Measurements from ENCODE around the gene CBLN4. TPM values are rescaled to one million over a fixed set of nuclear protein-coding genes. Genes with fewer than 3 reads are reported as not detected.

The CBLN4 gene
- total and polyA plus RNA-seq, 2 donors (not counting 1 experiment from before 2014, with no cell fraction given), result not detected

- Histone ChIP-seq H3K79me2 (ENCODE audit: control insufficient read depth, insufficient read depth, low read length) (no peaks in the 10 kb centered on the region), H3K27ac (ENCODE audit: insufficient read depth, low read length) (no peak overlapping the region), H2AFZ (ENCODE audit: low read length) (no peak overlapping the region), H3K36me3 (ENCODE audit: control insufficient read depth, insufficient read depth, low read length) (no peaks in the 10 kb centered on the region), H4K20me1 (ENCODE audit: control insufficient read depth, extremely low read depth, insufficient read depth, low read length) (no peaks in the 10 kb centered on the region), H3K9ac (ENCODE audit: insufficient read depth, low read length) (no peak overlapping the region), H3K4me2 (ENCODE audit: extremely low read depth, insufficient read depth, low read length) (no peak overlapping the region), H3K9me3 (ENCODE audit: control insufficient read depth, insufficient read depth, low read depth, low read length) (no peaks in the 10 kb centered on the region), H3K27me3 (ENCODE audit: control insufficient read depth, insufficient read depth, low read length) (no peaks in the 10 kb centered on the region), H3K4me1 (ENCODE audit: control insufficient read depth, extremely low read depth, insufficient read depth, low read length) (no peaks in the 10 kb centered on the region), H3K4me3 (replicated peaks in 1 of 4; ENCODE audit: control extremely low read depth in 1 of 4, insufficient read depth in 1 of 4, low read depth in 3 of 4, low read length in 4 of 4) (no peak overlapping the region)
- TF ChIP-seq EZH2 (IDR thresholded peaks at IDR 0.05; ENCODE audit: low read length, missing control alignments) (no peak), CTCF (conservative IDR thresholded peaks at IDR 0.05 in 1 of 2, IDR thresholded peaks at IDR 0.05 in 1 of 2; ENCODE audit: low read depth in 1 of 2, low read length in 2 of 2) (no peak)
- DNase-seq (ENCODE audit: low read depth in 2 of 2), result no peak
Measured at GRCh38 chr20:56001106-56001785, 4.1 kb downstream of the CBLN4 start.

GRCh38 chr20:55978550-55978949 is 26.8 kb downstream of the CBLN4 start:
- DNase-seq (ENCODE audit: low read depth in 2 of 2), result no peak
- H4K20me1 ChIP-seq (ENCODE audit: control insufficient read depth, extremely low read depth, insufficient read depth, low read length), result no peaks in the 10 kb centered on the region
- TF ChIP-seq CTCF (conservative IDR thresholded peaks at IDR 0.05 in 1 of 2, IDR thresholded peaks at IDR 0.05 in 1 of 2; ENCODE audit: low read depth in 1 of 2, low read length in 2 of 2), result no peak
- no peak for TF ChIP-seq EZH2 (IDR thresholded peaks at IDR 0.05; ENCODE audit: low read length, missing control alignments)

GRCh38 chr20:55977690-55978459 is 27.4 kb downstream of the CBLN4 start:
- H3K4me1 ChIP-seq (ENCODE audit: control insufficient read depth, extremely low read depth, insufficient read depth, low read length), result no peaks in the 10 kb centered on the region
- no peaks in the 10 kb centered on the region for H3K27me3 ChIP-seq (ENCODE audit: control insufficient read depth, insufficient read depth, low read length)
- no peak overlapping the region for H3K4me2 ChIP-seq (ENCODE audit: extremely low read depth, insufficient read depth, low read length)
- no peak overlapping the region for H3K4me3 ChIP-seq (replicated peaks in 1 of 4; ENCODE audit: control extremely low read depth in 1 of 4, insufficient read depth in 1 of 4, low read depth in 3 of 4, low read length in 4 of 4)
- DNase-seq (ENCODE audit: low read depth in 2 of 2), result peak in 1 of 2 donors; percentile 0
- no peak overlapping the region for H2AFZ ChIP-seq (ENCODE audit: low read length)
- H3K27ac ChIP-seq (ENCODE audit: insufficient read depth, low read length), result no peak overlapping the region
- no peaks in the 10 kb centered on the region for H3K9me3 ChIP-seq (ENCODE audit: control insufficient read depth, insufficient read depth, low read depth, low read length)
- H3K79me2 ChIP-seq (ENCODE audit: control insufficient read depth, insufficient read depth, low read length), result no peaks in the 10 kb centered on the region
- H4K20me1 ChIP-seq (ENCODE audit: control insufficient read depth, extremely low read depth, insufficient read depth, low read length), result no peaks in the 10 kb centered on the region
- no peaks in the 10 kb centered on the region for H3K36me3 ChIP-seq (ENCODE audit: control insufficient read depth, insufficient read depth, low read length)
- no peak for TF ChIP-seq CTCF (conservative IDR thresholded peaks at IDR 0.05 in 1 of 2, IDR thresholded peaks at IDR 0.05 in 1 of 2; ENCODE audit: low read depth in 1 of 2, low read length in 2 of 2)
- TF ChIP-seq EZH2 (IDR thresholded peaks at IDR 0.05; ENCODE audit: low read length, missing control alignments), result no peak
- no peak overlapping the region for H3K9ac ChIP-seq (ENCODE audit: insufficient read depth, low read length)

More at GRCh38 chr20:55978550-55978949, 26.8 kb downstream of the CBLN4 start:
- Histone ChIP-seq H3K27ac (ENCODE audit: insufficient read depth, low read length) (no peak overlapping the region), H3K4me1 (ENCODE audit: control insufficient read depth, extremely low read depth, insufficient read depth, low read length) (no peaks in the 10 kb centered on the region), H3K36me3 (ENCODE audit: control insufficient read depth, insufficient read depth, low read length) (no peaks in the 10 kb centered on the region), H3K27me3 (ENCODE audit: control insufficient read depth, insufficient read depth, low read length) (no peaks in the 10 kb centered on the region), H3K79me2 (ENCODE audit: control insufficient read depth, insufficient read depth, low read length) (no peaks in the 10 kb centered on the region), H3K9ac (ENCODE audit: insufficient read depth, low read length) (no peak overlapping the region), H3K4me3 (replicated peaks in 1 of 4; ENCODE audit: control extremely low read depth in 1 of 4, insufficient read depth in 1 of 4, low read depth in 3 of 4, low read length in 4 of 4) (no peak overlapping the region), H2AFZ (ENCODE audit: low read length) (no peak overlapping the region), H3K4me2 (ENCODE audit: extremely low read depth, insufficient read depth, low read length) (no peak overlapping the region), H3K9me3 (ENCODE audit: control insufficient read depth, insufficient read depth, low read depth, low read length) (no peaks in the 10 kb centered on the region)
